Loucy (cell line): ENCODE data around the gene CPHXL2.

Experiments used
- H2AFZ ChIP-seq: fragments of 200-600 bp; sonication (generic); 2 replicates; pipeline ENCODE4 v1.6.0; 2016; ENCODE audit warnings: antibody characterized with exemption, mild to moderate bottlenecking, low read length, moderate library complexity
- H3F3A ChIP-seq: fragments of 200-600 bp; 2 replicates; pipeline ENCODE4 v1.6.0; 2016; ENCODE audit warnings: antibody characterized with exemption, low read depth, mild to moderate bottlenecking
- H3K27me3 ChIP-seq: fragments of 200-600 bp; sonication (generic); 2 replicates; pipeline ENCODE4 v1.6.1; 2014; ENCODE audit warnings: low read length, mild to moderate bottlenecking; ENCODE audit not compliant: insufficient read depth, poor library complexity, severe bottlenecking
- H3K36me3 ChIP-seq: fragments of 200-600 bp; sonication (generic); 2 replicates; pipeline ENCODE4 v1.6.1; 2016; ENCODE audit warnings: low read length; ENCODE audit not compliant: insufficient read depth
- H3K4me1 ChIP-seq: fragments of 200-600 bp; sonication (generic); 2 replicates; pipeline ENCODE4 v1.5.1; 2014; ENCODE audit warnings: low read length, mild to moderate bottlenecking; ENCODE audit not compliant: insufficient read depth, poor library complexity, severe bottlenecking
- H3K4me2 ChIP-seq: fragments of 200-600 bp; sonication (generic); 2 replicates; pipeline ENCODE4 v1.6.0; 2014; ENCODE audit warnings: antibody characterized with exemption, low read length, low read depth, mild to moderate bottlenecking; ENCODE audit not compliant: poor library complexity, severe bottlenecking
- H3K4me3 ChIP-seq: fragments of 200-600 bp; sonication (generic); 2 replicates; pipeline ENCODE4 v1.5.1; 2014; ENCODE audit warnings: low read length, mild to moderate bottlenecking, mixed read lengths; ENCODE audit not compliant: poor library complexity, severe bottlenecking
- H3K79me2 ChIP-seq: fragments of 200-600 bp; sonication (generic); 2 replicates; pipeline ENCODE4 v1.6.1; 2014; ENCODE audit warnings: low read length; ENCODE audit not compliant: insufficient read depth
- H3K9ac ChIP-seq: fragments of 200-600 bp; sonication (generic); 2 replicates; pipeline ENCODE4 v1.6.0; 2014; ENCODE audit warnings: mild to moderate bottlenecking, low read depth, low read length, moderate library complexity; ENCODE audit not compliant: poor library complexity, severe bottlenecking
- H3K9me2 ChIP-seq: fragments of 200-600 bp; sonication (generic); replicated peaks from 2 replicates; pipeline ENCODE4 v1.6.1; 2016; ENCODE audit warnings: low read depth, low read length, mixed read lengths
- H3K9me3 ChIP-seq: fragments of 200-600 bp; sonication (generic); 2 replicates; pipeline ENCODE4 v1.6.1; 2014; ENCODE audit warnings: mild to moderate bottlenecking, antibody characterized with exemption, low read length, low read depth; ENCODE audit not compliant: insufficient read depth
- H4K20me1 ChIP-seq: fragments of 200-600 bp; sonication (generic); 2 replicates; pipeline ENCODE4 v1.6.0; 2014; ENCODE audit warnings: antibody characterized with exemption, low read length, mild to moderate bottlenecking; ENCODE audit not compliant: insufficient read depth, poor library complexity, severe bottlenecking
- EZH2phosphoT487 ChIP-seq: fragments of 200-600 bp; IDR thresholded peaks from 2 replicates; pipeline ENCODE4 v1.6.1; 2018; ENCODE audit warnings: antibody characterized with exemption, mild to moderate bottlenecking, moderate library complexity, borderline replicate concordance
- TF ChIP-seq, protein P1 (sequence below): fragments of 200-600 bp; sonication (generic); conservative IDR thresholded peaks from 2 replicates; pipeline ENCODE4 v1.5.1; 2014; ENCODE audit warnings: mild to moderate bottlenecking, antibody characterized with exemption, low read length

Gene CPHXL2

DNA sequence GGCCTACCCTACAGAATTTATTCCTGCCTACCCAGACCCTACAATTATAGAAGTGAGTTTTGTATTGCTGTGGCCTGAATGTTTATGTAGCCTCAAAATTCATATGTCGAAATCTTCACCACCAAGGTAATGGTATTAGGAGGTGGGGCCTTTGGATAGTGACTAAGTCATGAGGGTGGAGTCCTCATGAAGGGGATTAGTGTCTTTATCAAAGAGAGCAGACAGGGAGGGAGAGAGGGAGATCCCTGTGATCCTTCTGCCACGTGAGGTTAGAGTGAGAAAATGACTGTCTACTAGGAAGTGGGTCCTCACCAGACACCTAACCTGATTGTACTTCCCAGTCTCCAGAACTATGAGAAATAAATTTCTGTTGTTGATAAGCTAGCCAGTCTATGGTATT, 25.4 kb upstream of the CPHXL2 start:
- Histone ChIP-seq H3K36me3 (no peaks in the 10 kb centered on the region), H3F3A (no peaks in the 10 kb centered on the region), H3K79me2 (no peaks in the 10 kb centered on the region), H3K9me2 (no peaks in the 10 kb centered on the region), H3K9me3 (no peaks in the 10 kb centered on the region), H4K20me1 (no peaks in the 10 kb centered on the region), H3K27me3 (no peaks in the 10 kb centered on the region), H3K9ac (no peak overlapping the region), H3K4me1 (no peaks in the 10 kb centered on the region), H3K4me3 (no peak overlapping the region), H3K4me2 (no peak overlapping the region), H2AFZ (no peak overlapping the region)
- TF ChIP-seq EZH2phosphoT487 = no peak
- TF ChIP-seq, protein P1, sequence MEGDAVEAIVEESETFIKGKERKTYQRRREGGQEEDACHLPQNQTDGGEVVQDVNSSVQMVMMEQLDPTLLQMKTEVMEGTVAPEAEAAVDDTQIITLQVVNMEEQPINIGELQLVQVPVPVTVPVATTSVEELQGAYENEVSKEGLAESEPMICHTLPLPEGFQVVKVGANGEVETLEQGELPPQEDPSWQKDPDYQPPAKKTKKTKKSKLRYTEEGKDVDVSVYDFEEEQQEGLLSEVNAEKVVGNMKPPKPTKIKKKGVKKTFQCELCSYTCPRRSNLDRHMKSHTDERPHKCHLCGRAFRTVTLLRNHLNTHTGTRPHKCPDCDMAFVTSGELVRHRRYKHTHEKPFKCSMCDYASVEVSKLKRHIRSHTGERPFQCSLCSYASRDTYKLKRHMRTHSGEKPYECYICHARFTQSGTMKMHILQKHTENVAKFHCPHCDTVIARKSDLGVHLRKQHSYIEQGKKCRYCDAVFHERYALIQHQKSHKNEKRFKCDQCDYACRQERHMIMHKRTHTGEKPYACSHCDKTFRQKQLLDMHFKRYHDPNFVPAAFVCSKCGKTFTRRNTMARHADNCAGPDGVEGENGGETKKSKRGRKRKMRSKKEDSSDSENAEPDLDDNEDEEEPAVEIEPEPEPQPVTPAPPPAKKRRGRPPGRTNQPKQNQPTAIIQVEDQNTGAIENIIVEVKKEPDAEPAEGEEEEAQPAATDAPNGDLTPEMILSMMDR = no peak

GRCh38 chr16:75701361-75701760, 24.6 kb upstream of the CPHXL2 start, which contains the start of gene DUXB:
Gene DUXB, minus strand, starts transcription at chr16:75701461. Its CDS starts 43 bp downstream, at chr16:75701418.
- TF ChIP-seq EZH2phosphoT487 = no peak
- TF ChIP-seq, protein P1 = no peak
- no peak within 1 kb of the TSS for H3K4me3 ChIP-seq
- H3K4me2 ChIP-seq = no peak within 1 kb of the TSS
- no peaks in the 10 kb centered on the region for H4K20me1 ChIP-seq
- no peaks in the 10 kb centered on the region for H3K36me3 ChIP-seq
- no peak within 1 kb of the TSS for H3K9ac ChIP-seq
- no peaks in the 10 kb centered on the region for H3K4me1 ChIP-seq
- no peaks in the 10 kb centered on the region for H3F3A ChIP-seq
- no peaks in the 10 kb centered on the region for H3K79me2 ChIP-seq
- no peaks in the 10 kb centered on the region for H3K27me3 ChIP-seq
- H2AFZ ChIP-seq = no peak within 1 kb of the TSS
- H3K9me3 ChIP-seq = no peaks in the 10 kb centered on the region
- no peaks in the 10 kb centered on the region for H3K9me2 ChIP-seq

DNA sequence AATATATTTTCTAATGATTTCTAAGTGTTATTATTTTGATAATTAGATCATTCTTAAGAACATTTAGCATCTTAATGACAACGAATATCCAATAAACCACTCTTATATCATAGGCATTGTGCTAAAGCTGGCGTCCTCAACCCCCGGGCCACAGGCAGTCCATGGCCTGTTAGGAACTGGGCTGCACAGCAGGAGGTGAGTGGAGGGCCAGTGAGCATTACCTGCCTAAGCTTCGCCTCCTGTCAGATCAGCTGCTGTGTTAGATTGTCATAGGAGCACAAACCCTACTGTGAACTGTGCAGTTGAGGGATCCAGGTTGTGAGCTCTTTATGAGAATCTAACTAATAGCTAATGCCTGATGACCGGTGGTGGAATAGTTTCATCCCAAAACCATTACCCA, 20.8 kb upstream of the CPHXL2 start:
- Histone ChIP-seq H3K36me3 (no peaks in the 10 kb centered on the region), H2AFZ (no peak overlapping the region), H4K20me1 (no peaks in the 10 kb centered on the region), H3K4me2 (no peak overlapping the region), H3K79me2 (no peaks in the 10 kb centered on the region), H3K9me2 (no peaks in the 10 kb centered on the region), H3K27me3 (no peaks in the 10 kb centered on the region), H3F3A (no peaks in the 10 kb centered on the region), H3K4me3 (no peak overlapping the region), H3K4me1 (no peaks in the 10 kb centered on the region), H3K9ac (no peak overlapping the region), H3K9me3 (no peaks in the 10 kb centered on the region)
- TF ChIP-seq, protein P1 = no peak
- no peak for TF ChIP-seq EZH2phosphoT487
